Panc1 (cell line): ENCODE results near the gene CTNND2.

Experiments
- CTCF ChIP-seq: fragments of 450-650 bp; IDR thresholded peaks from 2 replicates; pipeline ENCODE4 v1.5.1; 2017; ENCODE audit warnings: mild to moderate bottlenecking
- REST ChIP-seq, 2 experiments: IDR thresholded peaks; 2 replicates each; pipeline ENCODE4 v1.6.1; 2011 to 2012; ENCODE audit warnings: low read depth in 2 of 2, control low read depth in 1 of 2, low read length in 1 of 2, mild to moderate bottlenecking in 1 of 2, moderate library complexity in 1 of 2; ENCODE audit not compliant: insufficient read depth in 1 of 2
- TCF7L2 ChIP-seq: IDR thresholded peaks from 2 replicates; pipeline ENCODE4 v1.6.1; 2011; ENCODE audit warnings: mild to moderate bottlenecking, low read depth, low read length, inconsistent platforms

- no peak for TF ChIP-seq CTCF
- no peak for TF ChIP-seq REST (IDR thresholded peaks at IDR 0.05; ENCODE audit: insufficient read depth in 1 of 2, low read depth in 2 of 2, low read length in 1 of 2)
- TF ChIP-seq TCF7L2 = no peak
These were observed 455.0 kb downstream of the CTNND2 start for GRCh38 chr5:11449217-11449616.
